PC-9 (cell line): Measurements from ENCODE around the gene SPP1. TPM values are rescaled to one million over a fixed set of nuclear protein-coding genes. Genes with fewer than 3 reads are reported as not detected.

Experiments
- BruUV-seq: library from RNA; stranded (reverse); fragments of 400-500 nt; replicated peaks from 2 replicates; lab custom pipeline; 2021; lab: Mats Ljungman, UMichigan
- CTCF ChIA-PET: fragments of 300-600 bp; sonication (Branson Sonifier 250); formaldehyde crosslinking; loops from one replicate; lab custom pipeline; 2022; ENCODE audit warnings: antibody characterized with exemption; lab: Charles Lee
- POLR2A ChIA-PET: fragments of 300-600 bp; sonication (Branson Sonifier 250); formaldehyde crosslinking; loops from one replicate; lab custom pipeline; 2022; ENCODE audit warnings: antibody characterized with exemption; ENCODE audit not compliant: unreplicated experiment; lab: Charles Lee
- DNase-seq, 2 experiments: peaks; one replicate each; pipeline versions ENCODE4 v3.0.0 to v3.0.0-alpha.2; 2015 to 2022; ENCODE audit warnings: mixed read lengths in 1 of 2
- H2AFZ ChIP-seq: fragments of 200-600 bp; sonication (generic); 2 replicates; pipeline ENCODE4 v1.8.1; 2017; ENCODE audit warnings: antibody characterized with exemption
- H3F3A ChIP-seq: fragments of 200-600 bp; sonication (generic); 2 replicates; pipeline ENCODE4 v1.8.1; 2017; ENCODE audit warnings: antibody characterized with exemption, mild to moderate bottlenecking, low read depth; ENCODE audit not compliant: insufficient read depth
- H3K27ac ChIP-seq: fragments of 200-600 bp; sonication (generic); 2 replicates; pipeline ENCODE4 v1.6.1; 2016; ENCODE audit warnings: mixed run types
- H3K27me3 ChIP-seq: fragments of 200-600 bp; sonication (generic); 2 replicates; pipeline ENCODE4 v1.6.1; 2016; ENCODE audit warnings: low read depth, mixed run types; ENCODE audit not compliant: insufficient read depth
- H3K36me3 ChIP-seq: fragments of 200-600 bp; sonication (generic); 2 replicates; pipeline ENCODE4 v1.6.1; 2016; ENCODE audit warnings: low read depth, mixed run types
- H3K4me1 ChIP-seq: fragments of 200-600 bp; sonication (generic); replicated peaks from 2 replicates; pipeline ENCODE4 v1.6.1; 2016; ENCODE audit warnings: mixed run types; ENCODE audit not compliant: insufficient read depth
- H3K4me2 ChIP-seq: fragments of 200-600 bp; sonication (generic); 2 replicates; pipeline ENCODE4 v1.6.1; 2017; ENCODE audit warnings: mixed run types
- H3K4me3 ChIP-seq: fragments of 200-600 bp; sonication (generic); 2 replicates; pipeline ENCODE4 v1.6.1; 2016; ENCODE audit warnings: mixed run types
- H3K79me2 ChIP-seq: fragments of 200-600 bp; sonication (generic); 2 replicates; pipeline ENCODE4 v1.6.1; 2017; ENCODE audit warnings: low read depth, mixed run types
- H3K9me2 ChIP-seq: fragments of 200-600 bp; sonication (generic); 2 replicates; pipeline ENCODE4 v1.8.1; 2017; ENCODE audit warnings: mild to moderate bottlenecking; ENCODE audit not compliant: insufficient read depth
- H3K9me3 ChIP-seq: fragments of 200-600 bp; sonication (generic); 2 replicates; pipeline ENCODE4 v1.8.1; 2016; ENCODE audit warnings: low read depth; ENCODE audit not compliant: insufficient read depth
- H4K20me1 ChIP-seq: fragments of 200-600 bp; sonication (generic); 2 replicates; pipeline ENCODE4 v1.8.1; 2017; ENCODE audit not compliant: insufficient read depth
- CTCF ChIP-seq: fragments of 200-600 bp; sonication (generic); conservative IDR thresholded peaks from 2 replicates; pipeline ENCODE4 v1.6.1; 2017; ENCODE audit warnings: mixed run types, antibody characterized with exemption, mild to moderate bottlenecking, moderate library complexity
- EZH2 ChIP-seq: fragments of 200-600 bp; sonication (generic); IDR thresholded peaks from 2 replicates; pipeline ENCODE4 v1.8.0; 2017; ENCODE audit warnings: antibody characterized with exemption, low read depth
- intact Hi-C: fragments of 100-400 bp; cut with micrococcal nuclease; formaldehyde crosslinking; loops from one replicate; pipeline ENCODE4 v1.10.0; 2022; ENCODE audit not compliant: unreplicated experiment
- total RNA-seq: library from RNA; stranded (reverse); gene quantifications from 2 replicates; pipeline ENCODE4 v1.2.3, GENCODE V29; 2021

The SPP1 gene
- total RNA-seq, 1 experiment from 2014 or later, result 212 TPM

- no TSS peak for BruUV-seq
- Histone ChIP-seq H3K4me2 (no peak overlapping the region), H3K27me3 (no peaks in the 10 kb centered on the region), H3K9me2 (no peaks in the 10 kb centered on the region), H3K79me2 (peaks cover 29% of the 10 kb centered on the region), H2AFZ (no peak overlapping the region), H3K36me3 (no peaks in the 10 kb centered on the region), H3K27ac (no peak overlapping the region), H3K9me3 (no peaks in the 10 kb centered on the region), H3F3A (peaks cover 8% of the 10 kb centered on the region; the same call in 1 of the 2 replicates), H3K4me1 (peaks cover 15% of the 10 kb centered on the region), H3K4me3 (no peak overlapping the region), H4K20me1 (no peaks in the 10 kb centered on the region)
- DNase-seq, result no peak
- intact Hi-C loops, result no loop called here
- POLR2A ChIA-PET, result no interaction called here
- CTCF ChIA-PET, result no interaction called here
- TF ChIP-seq CTCF, result no peak
- TF ChIP-seq EZH2, result no peak
These were observed 38.9 kb downstream of the SPP1 start for GRCh38 chr4:88014386-88014905.

- H3K4me2 ChIP-seq, result no peak overlapping the region
- ChIA-PET CTCF (no interaction called here), POLR2A (interaction anchor here (0.6 kb wide), 1 partner anchor 596 kb away, joined by 4 read pairs; no protein-coding TSS in a partner anchor)
- intact Hi-C loops, result no loop called here
- TF ChIP-seq EZH2, result no peak
- TF ChIP-seq CTCF, result no peak
- no peaks in the 10 kb centered on the region for H3K9me3 ChIP-seq
- peaks cover 8% of the 10 kb centered on the region; the same call in 1 of the 2 replicates for H3F3A ChIP-seq
- H3K27me3 ChIP-seq, result no peaks in the 10 kb centered on the region
- no peak overlapping the region for H3K4me3 ChIP-seq
- DNase-seq, result no peak
- H3K4me1 ChIP-seq, result peaks cover 11% of the 10 kb centered on the region
- no peaks in the 10 kb centered on the region for H3K36me3 ChIP-seq
- no peaks in the 10 kb centered on the region for H4K20me1 ChIP-seq
- no peak overlapping the region for H2AFZ ChIP-seq
- no peak overlapping the region for H3K27ac ChIP-seq
- BruUV-seq, result no TSS peak
- no peaks in the 10 kb centered on the region for H3K9me2 ChIP-seq
- H3K79me2 ChIP-seq, result peaks cover 23% of the 10 kb centered on the region
These were observed 40.3 kb downstream of the SPP1 start for GRCh38 chr4:88015659-88016295.

GRCh38 chr4:88017516-88018297 is 42.2 kb downstream of the SPP1 start:
- no peak overlapping the region for H3K4me3 ChIP-seq
- H2AFZ ChIP-seq, result no peak overlapping the region
- TF ChIP-seq EZH2, result no peak
- TF ChIP-seq CTCF, result no peak
- intact Hi-C loops, result no loop called here
- H3K27ac ChIP-seq, result peak overlapping the region; percentile 65
- H3K9me3 ChIP-seq, result no peaks in the 10 kb centered on the region
- H3K27me3 ChIP-seq, result no peaks in the 10 kb centered on the region
- H3K4me1 ChIP-seq, result peaks cover 11% of the 10 kb centered on the region
- DNase-seq, result peak in 1 of 2 experiments; percentile 70
- H4K20me1 ChIP-seq, result no peaks in the 10 kb centered on the region
- H3K79me2 ChIP-seq, result peaks cover 11% of the 10 kb centered on the region; the same call in 1 of the 2 replicates
- H3K9me2 ChIP-seq, result no peaks in the 10 kb centered on the region
- CTCF ChIA-PET, result no interaction called here
- H3K36me3 ChIP-seq, result no peaks in the 10 kb centered on the region
- peak overlapping the region; percentile 19; the same call in 1 of the 2 replicates for H3K4me2 ChIP-seq
- peaks cover 8% of the 10 kb centered on the region; the same call in 1 of the 2 replicates for H3F3A ChIP-seq
- BruUV-seq, result no TSS peak
- POLR2A ChIA-PET, result no interaction called here
